ENCODE measurements around the gene TOR4A. TPM values are rescaled to one million over a fixed set of nuclear protein-coding genes. Genes with fewer than 3 reads are reported as not detected.

The TOR4A gene
- total and polyA plus RNA-seq, 3 donors from 2014 or later, result 2.1 to 4.5 (median 3.4) TPM

DNA sequence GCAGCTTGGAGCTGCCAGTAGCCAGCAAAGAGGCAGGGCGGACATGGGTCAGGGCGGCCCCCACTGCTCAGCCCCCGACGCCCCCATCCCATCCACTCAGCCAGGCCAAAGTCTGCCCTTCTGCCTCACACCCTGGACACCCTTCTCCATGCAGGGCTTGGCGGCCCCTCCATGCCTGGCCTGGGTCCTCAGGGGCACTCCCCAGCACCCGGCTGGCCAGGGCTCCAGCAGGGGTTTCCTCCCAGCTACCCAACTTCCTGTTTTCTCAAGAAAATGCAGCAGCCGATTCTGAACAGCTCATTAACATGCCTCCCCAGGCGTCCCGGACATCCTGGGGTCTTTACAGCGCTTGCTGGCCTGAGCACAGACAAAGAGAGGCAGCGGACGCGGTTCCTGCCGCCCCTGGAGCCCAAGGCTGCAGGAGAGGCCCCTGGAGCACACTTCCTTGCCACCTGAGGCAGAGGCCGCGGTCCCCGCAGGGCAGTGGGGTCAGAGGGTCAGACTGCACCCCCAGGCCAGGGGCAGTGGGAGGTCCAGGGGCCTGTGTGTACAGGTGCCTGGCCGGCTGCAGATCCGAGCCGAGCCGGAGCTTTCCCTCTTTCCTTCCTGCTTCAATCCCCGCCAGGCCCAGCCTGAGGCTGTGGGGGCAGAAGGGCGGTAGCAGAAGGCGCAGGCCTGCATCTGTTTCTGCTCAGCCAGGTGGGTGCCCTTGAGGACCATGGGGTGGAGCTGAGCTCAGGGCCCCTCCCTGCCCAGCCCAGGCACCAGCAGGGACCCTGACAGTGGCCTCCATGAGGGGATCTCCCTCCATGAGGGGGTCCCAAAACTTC lies 43.2 kb downstream of the TOR4A start:
- intact Hi-C loops (cut with DNase I; ENCODE audit: low total_unique reads), result no loop called here
- no peak for TF ChIP-seq CTCF (IDR thresholded peaks at IDR 0.05)
- TF ChIP-seq POLR2A (IDR thresholded peaks at IDR 0.05), result no peak
- Histone ChIP-seq H3K36me3 (ENCODE audit: low read depth, missing control alignments) (no peaks in the 10 kb centered on the region), H3K4me3 (no peak overlapping the region), H3K27me3 (no peaks in the 10 kb centered on the region), H3K9me3 (no peaks in the 10 kb centered on the region), H3K27ac (no peak overlapping the region), H3K4me1 (peaks cover 5% of the 10 kb centered on the region)
- DNase-seq, result peak; percentile 13
- 69 to 86% methylated on average over 5 to 24 of the region's 24 CpGs for WGBS, 2 donors

GRCh38 chr9:137321726-137322361 lies 44.3 kb downstream of the TOR4A start:
- Histone ChIP-seq H3K9me3 (no peaks in the 10 kb centered on the region), H3K27me3 (no peaks in the 10 kb centered on the region), H3K4me3 (no peak overlapping the region), H3K27ac (no peak overlapping the region), H3K4me1 (no peaks in the 10 kb centered on the region), H3K36me3 (ENCODE audit: low read depth, missing control alignments) (no peaks in the 10 kb centered on the region)
- no peak for TF ChIP-seq POLR2A (IDR thresholded peaks at IDR 0.05)
- TF ChIP-seq CTCF (IDR thresholded peaks at IDR 0.05), result no peak
- peak; percentile 3 for DNase-seq
- intact Hi-C loops (cut with DNase I; ENCODE audit: low total_unique reads), result no loop called here
- 92 to 93% methylated on average over 18 to 22 of the region's 22 CpGs for WGBS, 2 donors

DNA sequence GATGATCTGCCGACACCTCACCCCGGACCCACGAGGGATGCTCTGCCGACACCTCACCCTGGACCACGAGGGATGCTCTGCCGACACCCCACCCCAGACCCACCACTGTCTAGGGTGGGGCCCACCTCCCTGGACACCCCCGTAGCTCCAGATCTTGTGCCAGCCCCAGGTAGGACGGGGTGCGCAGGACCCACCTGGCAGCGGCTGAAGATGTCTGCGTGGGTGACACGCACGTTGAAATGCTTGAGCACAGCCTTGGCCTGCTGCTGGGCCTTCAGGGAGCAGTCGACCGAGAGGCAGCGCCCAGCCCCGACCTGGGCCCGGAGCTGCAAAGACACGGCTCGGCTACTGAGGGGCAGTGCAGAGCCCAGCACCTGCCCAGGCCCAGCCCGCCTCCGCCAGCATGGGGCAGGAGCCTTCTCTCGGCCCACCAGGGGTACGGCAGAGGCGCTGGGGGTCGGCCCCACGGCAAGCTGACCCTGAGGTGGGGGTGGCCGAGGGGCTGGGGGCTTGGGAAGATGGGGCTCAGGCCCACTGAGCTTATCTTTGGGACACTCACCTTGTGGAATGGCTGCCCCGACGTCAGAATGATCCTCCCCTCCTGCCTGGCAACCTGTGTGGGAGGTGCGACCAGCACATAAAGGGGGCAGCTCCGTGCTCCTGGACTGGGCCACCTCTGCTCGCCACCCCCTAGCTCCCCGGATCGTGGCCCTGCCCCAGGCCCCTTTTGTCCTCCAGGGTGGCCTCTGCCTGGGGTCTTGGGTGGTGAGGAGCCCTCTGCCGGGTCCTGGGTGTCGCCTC lies 46.2 kb downstream of the TOR4A start:
- Histone ChIP-seq H3K36me3 (ENCODE audit: low read depth, missing control alignments) (no peaks in the 10 kb centered on the region), H3K27me3 (no peaks in the 10 kb centered on the region), H3K9me3 (no peaks in the 10 kb centered on the region), H3K27ac (no peak overlapping the region), H3K4me3 (no peak overlapping the region), H3K4me1 (no peaks in the 10 kb centered on the region)
- TF ChIP-seq CTCF (IDR thresholded peaks at IDR 0.05), result no peak
- TF ChIP-seq POLR2A (IDR thresholded peaks at IDR 0.05), result no peak
- WGBS, 2 donors, result 93 to 97% methylated on average over 7 to 34 of the region's 37 CpGs
- intact Hi-C loops (cut with DNase I; ENCODE audit: low total_unique reads), result no loop called here
- peak; percentile 9 for DNase-seq

GRCh38 chr9:137325124-137325523 lies 47.6 kb downstream of the TOR4A start:
- H3K27me3 ChIP-seq, result no peaks in the 10 kb centered on the region
- H3K9me3 ChIP-seq, result no peaks in the 10 kb centered on the region
- intact Hi-C loops (cut with DNase I; ENCODE audit: low total_unique reads), result no loop called here
- no peak overlapping the region for H3K4me3 ChIP-seq
- no peak overlapping the region for H3K27ac ChIP-seq
- WGBS, 2 donors, result 90 to 93% methylated on average over 10 of the region's 10 CpGs
- TF ChIP-seq POLR2A (IDR thresholded peaks at IDR 0.05), result no peak
- TF ChIP-seq CTCF (IDR thresholded peaks at IDR 0.05), result no peak
- peak; percentile 8 for DNase-seq
- H3K36me3 ChIP-seq (ENCODE audit: low read depth, missing control alignments), result no peaks in the 10 kb centered on the region
- H3K4me1 ChIP-seq, result no peaks in the 10 kb centered on the region
